ENCODE results near the gene CADM4.

GRCh38 chr19:43634068-43634467 lies 5.6 kb downstream of the CADM4 start:
- no peak for TF ChIP-seq CTCF (IDR thresholded peaks at IDR 0.05; ENCODE audit: poor library complexity)
- no peak for TF ChIP-seq EZH2 (IDR thresholded peaks at IDR 0.05; ENCODE audit: borderline replicate concordance)
